ENCODE data around the gene C3orf85.

Gene C3orf85

GRCh38 chr3:109152320-109152719 lies 15.8 kb downstream of the C3orf85 start:
- DNase-seq (ENCODE audit: low spot score) = no peak

- DNase-seq (ENCODE audit: low spot score) = no peak
These were observed 18.5 kb downstream of the C3orf85 start for GRCh38 chr3:109154979-109155378.

- no peak for DNase-seq (ENCODE audit: low spot score)
These were observed 19.3 kb downstream of the C3orf85 start for GRCh38 chr3:109155828-109156227.

GRCh38 chr3:109161487-109162123 lies 25.1 kb downstream of the C3orf85 start:
- no peak for DNase-seq (ENCODE audit: low spot score)

- no peak for DNase-seq (ENCODE audit: low spot score)
These were observed 29.4 kb downstream of the C3orf85 start for GRCh38 chr3:109165905-109166304.

- no peak for DNase-seq (ENCODE audit: low spot score)
These were observed 35.0 kb downstream of the C3orf85 start for GRCh38 chr3:109171479-109171878.

- no peak for DNase-seq (ENCODE audit: low spot score)
These were observed 38.9 kb downstream of the C3orf85 start for GRCh38 chr3:109175411-109175810.

GRCh38 chr3:109176726-109177125 lies 40.2 kb downstream of the C3orf85 start:
- DNase-seq (ENCODE audit: low spot score) = no peak

- no peak for DNase-seq (ENCODE audit: low spot score)
These were observed 41.4 kb downstream of the C3orf85 start for GRCh38 chr3:109177908-109178307.

- DNase-seq (ENCODE audit: low spot score) = no peak
These were observed 42.2 kb downstream of the C3orf85 start for GRCh38 chr3:109178708-109179107.

GRCh38 chr3:109184726-109185125 lies 48.2 kb downstream of the C3orf85 start:
- no peak for DNase-seq (ENCODE audit: low spot score)

GRCh38 chr3:109187390-109187789 lies 50.9 kb downstream of the C3orf85 start:
- DNase-seq (ENCODE audit: low spot score) = no peak

GRCh38 chr3:109188741-109189140 lies 52.2 kb downstream of the C3orf85 start:
- no peak for DNase-seq (ENCODE audit: low spot score)

GRCh38 chr3:109191421-109191820 lies 54.9 kb downstream of the C3orf85 start:
- DNase-seq (ENCODE audit: low spot score) = no peak

- no peak for DNase-seq (ENCODE audit: low spot score)
These were observed 59.3 kb downstream of the C3orf85 start for GRCh38 chr3:109195815-109196214.
